Panc1 (cell line): Measurements from ENCODE around the gene SEMA5B. TPM values are rescaled to one million over a fixed set of nuclear protein-coding genes. Genes with fewer than 3 reads are reported as not detected.
A peak's percentile ranks its signal among the peaks of the same experiment; 100 is the strongest.

Experiments used
- ATAC-seq: fragments of 200-7000 bp; cut with Tn5 transposase; 2 replicates; pipeline ENCODE4 v1.9.1; 2020; ENCODE audit warnings: mild to moderate bottlenecking, moderate library complexity
- BruUV-seq: library from RNA; stranded (reverse); fragments of 400-500 nt; replicated peaks from 2 replicates; lab custom pipeline; 2021; lab: Mats Ljungman, UMichigan
- CTCF ChIA-PET: fragments of 300-600 bp; sonication (Branson Sonifier 250); formaldehyde crosslinking; loops from one replicate; lab custom pipeline; 2022; ENCODE audit warnings: antibody characterized with exemption; lab: Charles Lee
- POLR2A ChIA-PET: fragments of 300-600 bp; sonication (Branson Sonifier 250); formaldehyde crosslinking; loops from one replicate; lab custom pipeline; 2022; ENCODE audit warnings: antibody characterized with exemption; lab: Charles Lee
- DNase-seq: peaks from one replicate; pipeline ENCODE4 v3.0.0-alpha.2; 2010; ENCODE audit warnings: low read depth, low spot score
- H3K27ac ChIP-seq: 2 replicates; pipeline ENCODE4 v1.5.1; 2011; ENCODE audit warnings: mild to moderate bottlenecking, low read length, inconsistent platforms
- H3K27me3 ChIP-seq: fragments of 200-500 bp; sonication (Bioruptor generic); 2 replicates; pipeline ENCODE4 v1.6.0; 2014; ENCODE audit warnings: low read length, inconsistent platforms; ENCODE audit not compliant: control insufficient read depth, insufficient read depth
- H3K36me3 ChIP-seq: fragments of 200-500 bp; sonication (Bioruptor generic); 2 replicates; pipeline ENCODE4 v1.5.1; 2014; ENCODE audit warnings: inconsistent platforms, mild to moderate bottlenecking, low read length, moderate library complexity; ENCODE audit not compliant: control insufficient read depth, insufficient read depth
- H3K4me1 ChIP-seq: 2 replicates; pipeline ENCODE4 v1.5.1; 2011; ENCODE audit warnings: inconsistent platforms, mild to moderate bottlenecking, low read length, moderate library complexity; ENCODE audit not compliant: control insufficient read depth, insufficient read depth
- H3K4me3 ChIP-seq, 2 experiments: 2 replicates each; pipeline ENCODE4 v1.5.1; 2011 to 2012; ENCODE audit warnings: low read depth in 2 of 2, low read length in 2 of 2, mild to moderate bottlenecking in 2 of 2, inconsistent platforms in 1 of 2, moderate library complexity in 1 of 2
- H3K9me3 ChIP-seq: fragments of 200-500 bp; sonication (Bioruptor generic); 2 replicates; pipeline ENCODE4 v1.5.1; 2014; ENCODE audit warnings: low read depth, mild to moderate bottlenecking, inconsistent platforms, low read length, moderate library complexity; ENCODE audit not compliant: control insufficient read depth, insufficient read depth
- POLR2AphosphoS5 ChIP-seq: IDR thresholded peaks from 2 replicates; pipeline ENCODE4 v1.6.1; 2012; ENCODE audit warnings: mild to moderate bottlenecking, low read depth, low read length, moderate library complexity
- SIN3A ChIP-seq: IDR thresholded peaks from 2 replicates; pipeline ENCODE4 v1.6.1; 2012; ENCODE audit warnings: low read depth, mild to moderate bottlenecking, low read length, moderate library complexity, borderline replicate concordance; ENCODE audit not compliant: insufficient read depth
- TCF7L2 ChIP-seq: IDR thresholded peaks from 2 replicates; pipeline ENCODE4 v1.6.1; 2011; ENCODE audit warnings: mild to moderate bottlenecking, low read depth, low read length, inconsistent platforms
- in situ Hi-C: cut with HindIII; loops from 2 replicates; pipeline ENCODE4 v1.10.0; 2016; ENCODE audit warnings: low sequenced_read_pairs, low pct_unique_long_range_greater_than_20kb
- intact Hi-C: fragments of 100-400 bp; cut with micrococcal nuclease; formaldehyde crosslinking; loops from one replicate; pipeline ENCODE4 v1.10.0; 2022; ENCODE audit not compliant: unreplicated experiment
- total RNA-seq: library from RNA; stranded (reverse); gene quantifications from one replicate; pipeline ENCODE4 v1.2.1, GENCODE V29; 2021; ENCODE audit not compliant: unreplicated experiment
- TF ChIP-seq, protein P1 (sequence below), 2 experiments: IDR thresholded peaks; 2 replicates each; pipeline ENCODE4 v1.6.1; 2011 to 2012; ENCODE audit warnings: low read depth in 2 of 2, control low read depth in 1 of 2, low read length in 1 of 2, mild to moderate bottlenecking in 1 of 2, moderate library complexity in 1 of 2; ENCODE audit not compliant: insufficient read depth in 1 of 2
- TF ChIP-seq, protein P2 (sequence below): fragments of 450-650 bp; IDR thresholded peaks from 2 replicates; pipeline ENCODE4 v1.5.1; 2017; ENCODE audit warnings: mild to moderate bottlenecking

Gene SEMA5B
- total RNA-seq, 1 experiment from 2014 or later = 1.2 TPM

DNA sequence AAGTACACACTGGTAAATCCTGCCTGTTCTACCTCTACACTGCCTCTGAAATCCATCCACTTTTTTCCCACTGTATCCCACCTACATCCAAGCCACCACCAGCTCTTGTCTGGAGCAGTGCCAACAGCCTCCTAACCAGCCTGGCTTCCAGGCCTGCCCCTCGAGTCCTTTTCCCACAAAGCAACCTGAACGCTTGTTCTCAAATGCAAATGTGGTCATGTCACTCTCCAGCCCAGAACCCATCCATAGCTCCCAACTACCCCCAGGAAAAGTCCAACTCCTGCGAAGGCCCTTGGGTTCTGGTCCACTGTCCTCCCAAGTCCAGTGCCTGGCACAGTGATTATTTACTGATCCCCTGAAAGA is 83.8 kb downstream of the SEMA5B start:
- intact Hi-C loops (loop anchor here (1.0 kb wide), 1 partner anchor 84 kb away; no protein-coding TSS in a partner anchor), in situ Hi-C loops (no loop called here)
- no TSS peak for BruUV-seq
- ATAC-seq (no peak), DNase-seq (no peak)
- Histone ChIP-seq H3K27me3 (no peaks in the 10 kb centered on the region), H3K27ac (no peak overlapping the region), H3K4me3 (no peak overlapping the region), H3K36me3 (no peaks in the 10 kb centered on the region), H3K4me1 (no peaks in the 10 kb centered on the region), H3K9me3 (no peaks in the 10 kb centered on the region)
- TF ChIP-seq POLR2AphosphoS5 (no peak), TCF7L2 (no peak), SIN3A (no peak)
- TF ChIP-seq, protein P1, sequence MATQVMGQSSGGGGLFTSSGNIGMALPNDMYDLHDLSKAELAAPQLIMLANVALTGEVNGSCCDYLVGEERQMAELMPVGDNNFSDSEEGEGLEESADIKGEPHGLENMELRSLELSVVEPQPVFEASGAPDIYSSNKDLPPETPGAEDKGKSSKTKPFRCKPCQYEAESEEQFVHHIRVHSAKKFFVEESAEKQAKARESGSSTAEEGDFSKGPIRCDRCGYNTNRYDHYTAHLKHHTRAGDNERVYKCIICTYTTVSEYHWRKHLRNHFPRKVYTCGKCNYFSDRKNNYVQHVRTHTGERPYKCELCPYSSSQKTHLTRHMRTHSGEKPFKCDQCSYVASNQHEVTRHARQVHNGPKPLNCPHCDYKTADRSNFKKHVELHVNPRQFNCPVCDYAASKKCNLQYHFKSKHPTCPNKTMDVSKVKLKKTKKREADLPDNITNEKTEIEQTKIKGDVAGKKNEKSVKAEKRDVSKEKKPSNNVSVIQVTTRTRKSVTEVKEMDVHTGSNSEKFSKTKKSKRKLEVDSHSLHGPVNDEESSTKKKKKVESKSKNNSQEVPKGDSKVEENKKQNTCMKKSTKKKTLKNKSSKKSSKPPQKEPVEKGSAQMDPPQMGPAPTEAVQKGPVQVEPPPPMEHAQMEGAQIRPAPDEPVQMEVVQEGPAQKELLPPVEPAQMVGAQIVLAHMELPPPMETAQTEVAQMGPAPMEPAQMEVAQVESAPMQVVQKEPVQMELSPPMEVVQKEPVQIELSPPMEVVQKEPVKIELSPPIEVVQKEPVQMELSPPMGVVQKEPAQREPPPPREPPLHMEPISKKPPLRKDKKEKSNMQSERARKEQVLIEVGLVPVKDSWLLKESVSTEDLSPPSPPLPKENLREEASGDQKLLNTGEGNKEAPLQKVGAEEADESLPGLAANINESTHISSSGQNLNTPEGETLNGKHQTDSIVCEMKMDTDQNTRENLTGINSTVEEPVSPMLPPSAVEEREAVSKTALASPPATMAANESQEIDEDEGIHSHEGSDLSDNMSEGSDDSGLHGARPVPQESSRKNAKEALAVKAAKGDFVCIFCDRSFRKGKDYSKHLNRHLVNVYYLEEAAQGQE (IDR thresholded peaks at IDR 0.05; ENCODE audit: insufficient read depth in 1 of 2, low read depth in 2 of 2, low read length in 1 of 2) = no peak
- TF ChIP-seq, protein P2, sequence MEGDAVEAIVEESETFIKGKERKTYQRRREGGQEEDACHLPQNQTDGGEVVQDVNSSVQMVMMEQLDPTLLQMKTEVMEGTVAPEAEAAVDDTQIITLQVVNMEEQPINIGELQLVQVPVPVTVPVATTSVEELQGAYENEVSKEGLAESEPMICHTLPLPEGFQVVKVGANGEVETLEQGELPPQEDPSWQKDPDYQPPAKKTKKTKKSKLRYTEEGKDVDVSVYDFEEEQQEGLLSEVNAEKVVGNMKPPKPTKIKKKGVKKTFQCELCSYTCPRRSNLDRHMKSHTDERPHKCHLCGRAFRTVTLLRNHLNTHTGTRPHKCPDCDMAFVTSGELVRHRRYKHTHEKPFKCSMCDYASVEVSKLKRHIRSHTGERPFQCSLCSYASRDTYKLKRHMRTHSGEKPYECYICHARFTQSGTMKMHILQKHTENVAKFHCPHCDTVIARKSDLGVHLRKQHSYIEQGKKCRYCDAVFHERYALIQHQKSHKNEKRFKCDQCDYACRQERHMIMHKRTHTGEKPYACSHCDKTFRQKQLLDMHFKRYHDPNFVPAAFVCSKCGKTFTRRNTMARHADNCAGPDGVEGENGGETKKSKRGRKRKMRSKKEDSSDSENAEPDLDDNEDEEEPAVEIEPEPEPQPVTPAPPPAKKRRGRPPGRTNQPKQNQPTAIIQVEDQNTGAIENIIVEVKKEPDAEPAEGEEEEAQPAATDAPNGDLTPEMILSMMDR = no peak
- POLR2A ChIA-PET = no interaction called here
- CTCF ChIA-PET = interaction anchor here (0.6 to 2.3 kb wide), 7 partner anchors 9 to 505 kb away, joined by 3 to 7 read pairs (median 4); partner anchors contain the start of genes ADCY5 and SEMA5B

GRCh38 chr3:122942937-122943827 is 84.4 kb downstream of the SEMA5B start:
- no TSS peak for BruUV-seq
- ChIA-PET CTCF (interaction anchor here (0.6 to 2.3 kb wide), 8 partner anchors 8 to 506 kb away, joined by 3 to 7 read pairs (median 4); partner anchors contain the start of genes ADCY5 and SEMA5B), POLR2A (no interaction called here)
- H3K4me1 ChIP-seq = no peaks in the 10 kb centered on the region
- no peak overlapping the region for H3K4me3 ChIP-seq
- H3K36me3 ChIP-seq = no peaks in the 10 kb centered on the region
- H3K9me3 ChIP-seq = no peaks in the 10 kb centered on the region
- no peak overlapping the region for H3K27ac ChIP-seq
- DNase-seq = peak; percentile 13
- H3K27me3 ChIP-seq = no peaks in the 10 kb centered on the region
- intact Hi-C loops (loop anchor here (1.0 kb wide), 1 partner anchor 85 kb away; no protein-coding TSS in a partner anchor), in situ Hi-C loops (no loop called here)
- ATAC-seq = peak; percentile 97
- TF ChIP-seq, protein P2 = peak; percentile 99
- TF ChIP-seq, protein P1 (IDR thresholded peaks at IDR 0.05; ENCODE audit: insufficient read depth in 1 of 2, low read depth in 2 of 2, low read length in 1 of 2) = no peak
